CD1c-positive myeloid dendritic cell (primary cell): ENCODE measurements around the gene GALNT16.
"Not testable (repeated sequence)": the region's sequence is repeated elsewhere in the genome, so short reads cannot be mapped to it uniquely, and the experiment has no call there.

Source experiments
- DNase-seq: peaks from one replicate; pipeline ENCODE4 v3.0.0-alpha.2; 2016; ENCODE audit errors: extremely low spot score

The GALNT16 gene

DNA sequence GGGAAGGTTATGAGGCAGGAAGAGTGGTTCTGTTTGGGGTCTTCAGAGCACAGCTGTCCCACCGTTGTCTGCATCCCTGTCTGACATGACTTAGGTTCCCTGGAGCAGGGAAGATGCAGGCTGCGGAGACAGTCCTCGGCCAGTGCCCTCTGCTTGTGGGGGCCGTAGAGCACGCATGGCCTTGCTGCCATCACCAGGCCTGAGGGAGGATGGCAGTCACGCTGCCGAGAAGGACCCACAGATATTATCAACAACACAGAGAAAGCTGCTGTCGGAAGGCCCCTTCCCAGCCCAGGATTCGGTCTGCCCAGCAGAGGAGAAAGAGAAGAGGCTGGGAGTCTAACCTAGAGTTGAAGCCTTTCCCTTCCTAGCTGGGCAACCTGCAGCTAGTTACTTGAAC lies 103.1 kb downstream of the GALNT16 start:
- DNase-seq: no peak

DNA sequence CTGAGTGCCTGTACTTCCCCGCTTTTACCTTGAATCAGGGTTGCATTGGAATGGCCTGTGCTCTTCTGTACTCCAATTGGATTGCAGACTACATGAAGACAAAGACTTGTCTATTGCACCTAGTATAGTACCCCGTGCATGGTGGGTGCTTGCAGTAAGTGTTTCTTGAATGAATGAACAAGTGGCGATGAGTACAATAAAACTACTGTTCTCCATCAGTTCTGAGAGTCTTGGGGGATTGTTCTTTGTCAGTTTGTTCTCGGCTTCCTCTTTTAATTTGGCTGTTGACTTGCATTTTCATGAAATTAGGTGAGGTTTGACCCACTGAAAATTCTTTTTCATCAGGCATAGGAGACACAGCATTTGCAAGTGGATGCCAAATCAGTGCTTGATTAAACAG lies 104.0 kb downstream of the GALNT16 start:
- no peak for DNase-seq

GRCh38 chr14:69364378-69364777 lies 104.4 kb downstream of the GALNT16 start:
- no peak for DNase-seq

- no peak for DNase-seq
Measured at GRCh38 chr14:69366069-69366468, 106.1 kb downstream of the GALNT16 start.

DNA sequence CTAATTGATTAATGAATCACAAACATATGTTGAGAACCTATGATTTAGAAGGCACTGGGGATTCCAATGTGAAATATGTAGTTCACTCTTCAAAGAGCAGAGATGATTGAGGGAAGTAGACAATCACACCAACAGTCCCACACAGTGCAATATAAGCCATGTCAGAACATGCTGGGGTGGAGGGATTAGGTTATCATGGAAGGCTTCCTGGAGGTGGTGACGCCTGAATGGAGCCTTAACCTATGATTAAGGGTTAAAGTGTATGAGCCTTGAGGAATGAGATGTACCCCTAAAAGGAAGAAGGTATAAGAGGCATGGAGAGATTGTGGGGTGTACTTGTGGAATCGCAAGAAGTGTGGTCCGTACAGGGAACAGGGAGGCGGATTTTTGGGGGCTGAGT lies 106.8 kb downstream of the GALNT16 start:
- DNase-seq: no peak

DNA sequence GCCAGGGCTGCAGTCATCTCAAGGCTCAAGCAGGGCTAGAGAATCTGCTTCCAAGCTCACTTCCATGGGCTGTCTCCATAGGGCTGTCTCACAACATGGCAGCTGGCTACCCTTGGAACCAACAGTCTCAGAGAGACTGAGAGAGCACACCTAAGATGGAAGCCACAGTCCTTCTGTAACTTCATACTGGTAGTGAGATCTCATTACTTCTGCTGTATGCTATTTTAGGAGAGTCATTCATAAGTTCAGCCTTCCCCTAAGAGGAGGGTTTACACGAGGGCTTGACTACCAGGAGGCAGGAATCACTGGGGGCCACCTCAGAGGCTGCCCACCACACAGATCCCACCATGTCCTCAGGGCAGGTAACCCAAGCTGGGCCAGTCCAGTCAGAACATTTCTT lies 108.4 kb downstream of the GALNT16 start:
- no peak for DNase-seq

DNA sequence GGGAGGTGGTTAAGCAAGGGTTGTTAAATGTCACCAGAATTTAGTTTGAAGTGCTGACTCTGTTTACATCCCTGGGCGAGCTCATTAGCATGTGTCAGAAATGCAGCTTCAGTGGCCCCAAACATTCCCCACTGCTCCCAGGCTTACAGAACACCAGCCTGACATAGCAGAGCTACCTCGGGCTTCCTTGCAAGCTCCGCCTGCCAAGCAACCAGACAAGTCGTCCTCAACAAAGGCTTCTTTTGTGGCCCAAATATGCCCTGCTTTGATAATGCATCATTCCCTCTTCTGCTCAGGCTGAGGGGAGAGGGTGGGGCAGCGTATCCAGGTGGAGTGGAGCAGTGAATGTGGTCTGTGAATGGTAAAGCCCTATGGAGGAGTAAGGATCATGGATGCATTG lies 110.1 kb downstream of the GALNT16 start:
- no peak for DNase-seq

DNA sequence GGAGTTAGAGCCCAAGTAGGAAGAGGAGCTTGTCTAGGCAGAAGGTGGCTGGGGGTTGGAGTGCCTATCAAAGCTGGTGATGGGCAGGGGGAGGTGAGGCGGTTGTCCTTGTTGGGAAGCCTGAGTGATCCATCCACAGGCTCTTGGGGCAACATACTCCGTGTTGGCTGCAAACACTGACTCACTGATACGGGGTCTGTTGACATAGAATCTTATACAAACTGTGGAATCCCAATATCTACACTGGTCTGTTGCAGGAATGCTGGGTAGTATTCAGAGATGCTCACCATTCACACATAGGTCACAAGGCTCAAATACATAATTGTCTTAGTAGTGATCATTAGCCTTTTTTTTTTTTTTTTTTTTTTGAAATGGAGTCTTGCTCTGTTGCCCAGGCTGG lies 112.2 kb downstream of the GALNT16 start:
- DNase-seq: no peak

DNA sequence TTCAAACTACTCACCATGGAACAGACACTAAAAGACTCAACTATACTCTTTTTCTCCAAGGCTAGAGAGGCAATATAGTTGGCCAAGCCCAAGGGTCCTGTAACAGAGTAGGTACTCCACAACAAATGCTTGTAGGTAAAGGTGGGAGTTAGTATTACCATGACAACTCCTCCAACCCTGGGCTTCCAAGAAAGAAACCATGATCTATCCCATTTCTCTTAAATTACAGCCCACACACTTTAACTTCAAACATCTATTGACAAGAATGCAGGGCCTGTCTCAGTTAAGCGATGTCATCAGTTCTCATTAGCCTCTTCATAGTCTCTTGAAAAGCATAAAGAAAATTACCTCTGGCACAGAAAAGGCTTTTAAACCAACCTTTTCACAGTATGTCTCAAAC lies 113.1 kb downstream of the GALNT16 start:
- DNase-seq: no peak

DNA sequence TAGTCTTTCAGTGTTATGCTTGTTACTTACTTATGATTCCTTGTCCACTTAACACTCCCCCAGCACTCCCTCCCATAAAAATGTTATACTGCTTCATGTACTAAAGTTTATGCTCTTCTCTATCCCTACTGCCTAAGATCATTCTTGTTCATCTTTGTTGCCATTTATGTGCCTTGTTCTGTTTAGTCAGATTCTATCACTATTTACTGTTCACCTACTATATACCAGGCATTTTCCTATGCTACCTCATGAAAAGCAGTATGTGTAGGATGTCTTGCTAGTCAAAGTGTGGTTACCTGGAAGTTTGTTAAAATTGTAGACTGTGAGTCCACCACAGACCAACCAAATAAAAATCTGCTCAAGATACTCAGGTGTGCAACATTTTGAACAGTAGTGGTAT lies 114.3 kb downstream of the GALNT16 start:
- no peak for DNase-seq

GRCh38 chr14:69375182-69375581 lies 115.2 kb downstream of the GALNT16 start:
- DNase-seq: no peak

DNA sequence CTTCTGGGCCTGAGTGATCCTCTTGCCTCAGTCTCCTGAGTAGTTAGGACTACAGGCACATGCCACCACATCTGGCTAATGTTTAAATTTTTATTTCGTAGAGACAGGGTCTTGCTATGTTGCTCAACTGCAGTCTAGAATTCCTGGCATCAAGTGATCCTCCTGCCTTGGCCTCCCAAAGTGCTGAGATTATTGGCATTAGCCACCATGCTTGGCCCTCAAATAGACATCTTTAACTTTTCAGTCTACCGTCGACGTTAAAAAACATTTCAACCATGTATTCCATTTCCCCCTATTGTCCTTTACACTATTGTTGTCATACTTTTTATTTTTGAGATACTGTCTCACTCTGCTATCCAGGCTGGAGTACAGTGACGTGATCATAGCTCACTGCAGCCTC lies 115.8 kb downstream of the GALNT16 start:
- DNase-seq: no peak

DNA sequence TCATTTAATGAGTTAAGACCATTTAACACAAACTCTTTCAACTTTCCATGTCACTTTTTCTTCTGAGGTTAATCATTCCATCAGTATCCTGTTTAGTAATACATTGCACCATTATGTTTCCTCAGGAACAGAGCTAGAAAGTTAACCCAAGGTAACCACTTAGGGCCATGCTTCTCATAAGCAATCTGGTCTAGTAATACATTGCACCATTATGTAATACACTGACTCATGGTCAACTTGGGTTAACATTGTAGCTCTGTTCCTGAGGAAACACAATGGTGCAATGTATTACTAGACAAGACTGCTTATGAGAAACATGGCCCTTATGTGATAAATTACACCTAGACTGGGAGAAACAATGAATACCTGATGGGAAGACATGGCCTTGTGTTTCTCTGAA lies 116.5 kb downstream of the GALNT16 start:
- no peak for DNase-seq

DNA sequence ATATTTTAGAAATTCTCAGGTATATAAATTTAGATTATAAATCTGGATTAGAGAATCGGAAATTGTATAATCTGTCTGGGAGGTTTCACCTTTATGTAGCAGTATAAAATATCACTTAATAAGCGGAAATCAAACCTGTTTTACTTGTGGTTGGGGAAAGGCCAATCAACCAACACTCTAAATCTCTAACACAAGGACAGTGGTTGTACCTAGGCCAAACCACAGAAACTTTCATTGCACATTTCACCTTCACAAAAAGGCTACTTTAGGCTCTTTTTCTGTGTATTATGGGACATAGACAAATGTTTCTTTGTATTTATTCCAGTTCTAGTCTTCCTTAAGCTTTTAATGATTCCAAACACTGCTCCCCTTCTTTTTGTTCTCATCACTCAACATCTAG lies 118.3 kb downstream of the GALNT16 start:
- DNase-seq: no peak

DNA sequence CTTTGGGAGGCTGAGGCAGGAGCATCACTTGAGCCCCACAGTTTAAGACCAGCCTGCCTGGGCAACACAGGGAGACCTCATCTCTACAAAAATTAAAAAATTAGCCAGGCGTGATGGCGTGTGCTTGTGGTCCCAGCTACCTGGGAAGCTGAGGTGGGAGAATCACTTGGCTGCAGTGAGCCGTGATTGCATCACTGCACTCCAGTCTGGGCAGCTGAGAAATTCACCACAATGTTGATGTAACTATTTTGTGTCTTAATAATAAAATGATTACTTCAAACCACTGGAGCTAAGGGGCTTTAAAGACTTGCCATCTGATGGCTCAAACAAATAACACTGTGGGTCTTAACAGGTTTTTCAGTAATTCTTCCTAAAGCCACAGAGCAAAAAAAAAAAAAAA lies 127.4 kb downstream of the GALNT16 start:
- DNase-seq: no peak

GRCh38 chr14:69391400-69391799 lies 131.4 kb downstream of the GALNT16 start:
- not testable (repeated sequence) for DNase-seq

- no peak for DNase-seq
Measured at GRCh38 chr14:69392481-69392880, 132.5 kb downstream of the GALNT16 start.

GRCh38 chr14:69395929-69396328 lies 136.0 kb downstream of the GALNT16 start:
- no peak for DNase-seq

DNA sequence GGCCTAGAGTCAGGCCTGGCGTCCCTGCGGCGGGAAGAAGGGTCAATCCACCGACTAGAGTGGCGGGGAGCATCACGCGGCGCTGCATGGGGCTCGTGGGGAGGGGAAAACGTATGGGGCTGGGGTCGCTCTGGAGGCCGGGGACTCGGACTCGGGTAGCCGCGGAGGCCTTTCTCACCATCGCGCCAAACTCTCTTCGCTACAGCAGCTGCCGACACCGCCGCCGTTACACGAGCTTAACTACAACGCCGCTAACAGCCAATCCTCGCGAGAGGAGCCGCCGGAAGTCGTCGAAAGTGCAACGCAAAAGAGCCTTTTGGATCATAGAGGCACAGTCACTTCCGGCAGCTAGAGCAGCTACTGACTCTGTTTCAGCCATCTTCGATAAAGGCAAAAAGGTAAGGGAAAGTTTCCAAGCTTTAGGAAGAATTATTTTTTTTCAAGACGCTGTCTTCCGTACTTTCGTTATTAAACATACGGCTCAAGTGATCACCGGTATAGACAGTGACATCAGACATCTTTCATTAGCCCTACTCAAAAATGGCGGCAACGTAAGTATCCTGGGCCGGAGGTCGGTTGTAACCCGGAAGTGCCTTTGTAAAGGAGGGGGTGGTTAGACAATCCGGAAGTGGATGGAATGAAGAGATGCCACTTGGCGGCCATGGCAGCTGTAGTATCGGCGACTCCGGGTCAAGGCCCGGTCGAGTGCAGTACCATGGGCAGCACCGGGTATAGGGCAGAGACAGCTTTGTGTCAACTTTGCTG lies 138.3 kb downstream of the GALNT16 start, which contains the start of the genes ERH and SLC39A9:
Gene ERH, minus strand, starts transcription at position 247 of the 765 bp plus-strand sequence. Its CDS starts 66 bp downstream, at position 181.
Gene SLC39A9, plus strand, starts transcription at position 640 of the 765 bp plus-strand sequence. CDS start 678 bp downstream, outside the sequence.
- DNase-seq: peak; percentile 99

DNA sequence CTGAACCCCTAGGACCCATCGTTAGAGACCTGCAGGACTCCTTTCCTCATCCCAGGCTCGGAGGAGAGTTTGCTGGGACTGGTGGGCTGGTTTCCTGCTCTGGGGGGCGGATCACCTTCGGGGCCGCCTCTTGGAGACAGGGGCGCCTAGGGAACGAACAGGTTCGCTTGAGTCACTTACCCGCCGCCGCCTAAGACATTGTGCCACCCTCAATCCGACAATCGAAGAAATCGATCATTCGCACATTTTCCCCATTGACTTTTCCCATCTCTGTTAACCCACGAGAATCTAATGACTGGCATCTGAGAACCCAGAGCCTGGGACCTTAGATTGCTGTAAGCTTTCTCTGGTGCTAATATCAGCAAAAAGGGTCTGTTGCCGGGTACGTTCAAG lies 138.9 kb downstream of the GALNT16 start:
- no peak for DNase-seq

GRCh38 chr14:69399750-69400149 lies 139.8 kb downstream of the GALNT16 start:
- DNase-seq: no peak

DNA sequence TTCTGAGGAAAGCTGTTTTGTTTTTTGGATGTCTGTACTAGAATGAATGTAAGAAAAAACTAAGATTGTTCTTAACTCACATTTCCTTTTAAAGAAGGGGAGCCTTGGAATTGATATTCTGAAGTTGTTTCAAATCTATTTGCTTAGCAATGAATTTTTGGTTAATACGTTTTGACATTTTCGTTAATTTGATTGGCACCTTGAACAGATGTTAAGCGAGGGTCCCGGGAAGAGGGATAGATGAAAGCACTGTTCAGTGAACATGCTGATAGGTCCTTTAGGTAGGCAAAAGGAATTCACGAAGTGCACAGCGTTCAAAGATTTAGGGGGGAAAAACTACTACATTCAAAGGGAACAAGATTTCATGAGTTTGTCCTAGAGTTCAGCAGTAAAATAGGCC lies 140.2 kb downstream of the GALNT16 start:
- DNase-seq: no peak

DNA sequence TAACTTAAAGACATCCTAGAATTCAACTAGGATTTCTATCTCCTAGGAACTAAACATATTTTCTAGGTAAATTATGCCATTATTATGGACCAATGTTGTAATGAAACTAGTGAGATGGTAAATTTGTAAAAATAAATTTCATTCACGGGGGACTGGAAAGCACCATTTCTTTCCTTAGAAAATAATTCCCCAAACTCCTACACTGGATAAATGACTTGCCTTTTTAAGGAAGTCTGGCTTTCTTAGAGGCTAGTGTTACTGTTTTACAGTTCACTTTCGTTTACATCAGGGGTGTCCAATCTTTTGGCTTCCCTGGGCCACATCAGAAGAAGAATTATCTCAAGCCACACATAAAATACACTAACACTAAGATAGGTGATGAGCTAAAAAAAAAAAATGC lies 141.9 kb downstream of the GALNT16 start:
- DNase-seq: peak; percentile 28

GRCh38 chr14:69404478-69404877 lies 144.5 kb downstream of the GALNT16 start:
- DNase-seq: no peak
